Psoas muscle (tissue), 8 donors: ENCODE data around the gene GJC3. TPM values are rescaled to one million over a fixed set of nuclear protein-coding genes. Genes with fewer than 3 reads are reported as not detected.
"Not testable (repeated sequence)": the region's sequence is repeated elsewhere in the genome, so short reads cannot be mapped to it uniquely, and the experiment has no call there.

ENCODE experiments used
- ATAC-seq, 4 donors: fragments of 200-7000 bp; cut with Tn5 transposase; one replicate each; pipeline ENCODE4 v1.9.1; 2020; ENCODE audit warnings: moderate library complexity in 3 of 4, mild to moderate bottlenecking in 2 of 4
- DNase-seq, 2 donors: peaks; one replicate each; pipeline ENCODE4 v3.0.0-alpha.2; 2020
- H3K27ac ChIP-seq: fragments of 200-600 bp; one replicate; pipeline ENCODE4 v1.8.0; 2022
- H3K27me3 ChIP-seq, 3 donors: fragments of 200-600 bp in 1 of 3; one replicate each; pipeline versions ENCODE4 v1.6.1 to v1.8.0; 2013 to 2022; ENCODE audit warnings: low read length in 2 of 3, mild to moderate bottlenecking in 2 of 3, moderate library complexity in 1 of 3; ENCODE audit not compliant: insufficient read depth in 3 of 3
- H3K36me3 ChIP-seq, 2 donors: fragments of 200-600 bp in 1 of 2; one replicate each; pipeline versions ENCODE4 v1.6.1 to v1.8.0; 2013 to 2022; ENCODE audit warnings: low read depth in 1 of 2, mild to moderate bottlenecking in 1 of 2, moderate library complexity in 1 of 2; ENCODE audit not compliant: insufficient read depth in 1 of 2
- H3K4me1 ChIP-seq: fragments of 200-600 bp; one replicate; pipeline ENCODE4 v1.8.0; 2022
- H3K4me3 ChIP-seq: fragments of 200-600 bp; one replicate; pipeline ENCODE4 v1.8.0; 2022; ENCODE audit warnings: mild to moderate bottlenecking
- H3K9me3 ChIP-seq: fragments of 200-600 bp; one replicate; pipeline ENCODE4 v1.8.0; 2022
- CTCF ChIP-seq: fragments of 200-600 bp; IDR thresholded peaks from one replicate; pipeline ENCODE4 v1.8.0; 2022; ENCODE audit warnings: antibody characterized with exemption
- WGBS, 3 donors: extraction: QIAGEN DNeasy Blood & Tissue Kit; methylation state at CpG; one replicate each; pipeline versions ENCODE4 v1.1.6 to v1.1.7; 2013; 5-methylcytosine and 5-hydroxymethylcytosine counted together
- intact Hi-C, 2 donors: fragments of 100-400 bp; cut with DNase I; formaldehyde crosslinking; loops; one replicate each; pipeline versions ENCODE4 v1.11.0 to v1.14.2; 2022
- polyA plus RNA-seq, 3 donors: library from polyadenylated mRNA; stranded (reverse); fragments of 200-250 nt; gene quantifications; one replicate each; pipeline ENCODE4 v1.2.3, GENCODE V29; 2013
- total RNA-seq, 4 donors: library from RNA; stranded (reverse); fragmentation: NEBNext Ultra II Directional in 2 of 4; extraction: Animal tissue kit (Norgen Biotek cat#: 25700) in 2 of 4; gene quantifications; one replicate each; pipeline versions ENCODE4 v1.2.1 to v1.2.4, GENCODE V29; 2021 to 2023
- donor health status: healthy with polysubstance abuse.
- donor health status: DM: no; HTN: no; CAD: no; lungs with moderate emphysema.
- donor health status: Bipolar disorder and iron deficiency.
- donor health status: healthy.
- donor health status: DM: yes; HTN: yes; CAD: no.
- donor health status: DM: no; HTN: no; CAD: no.
- donor health status: DM: no; HTN: no; CAD: no.
- donor health status: DM: yes; HTN: yes; CAD: no.

The GJC3 gene
- total and polyA plus RNA-seq, 7 donors: 0.08 to 0.52 (median 0.21) TPM; not detected in 3

DNA sequence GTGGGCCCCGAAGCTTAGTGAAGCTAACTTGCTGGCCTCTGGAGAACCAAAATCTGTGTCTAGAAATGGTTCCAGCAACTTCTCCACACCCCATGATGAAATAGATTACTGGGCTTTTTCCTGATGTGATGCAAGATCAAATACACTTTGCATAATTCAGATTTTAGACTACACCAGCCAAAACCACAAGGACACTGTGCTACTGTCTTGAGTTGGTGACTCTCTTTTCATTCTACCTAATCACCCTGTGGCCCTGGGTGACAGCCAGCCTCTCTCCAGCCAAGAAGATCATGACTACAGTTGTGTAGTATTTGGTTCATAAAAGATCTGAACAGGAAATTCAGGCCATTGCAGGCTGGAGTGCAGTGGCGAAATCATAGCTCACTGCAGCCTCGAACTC lies 24.2 kb upstream of the GJC3 start:
- no peak for TF ChIP-seq CTCF
- ATAC-seq (peak in 3 of 4 donors; percentile 58 to 80 (median 72)), DNase-seq (peak; percentile 67 to 77)
- WGBS, 3 donors: 48 to 82% (median 55%) methylated on average over 3 of the region's 3 CpGs
- intact Hi-C loops: no loop called here
- H3K9me3 ChIP-seq: no peaks in the 10 kb centered on the region
- H3K4me1 ChIP-seq: no peaks in the 10 kb centered on the region
- no peak overlapping the region for H3K4me3 ChIP-seq
- H3K27me3 ChIP-seq: peaks cover 0 to 11% (median 9%) of the 10 kb centered on the region in 3 donors
- H3K27ac ChIP-seq: no peak overlapping the region
- no peaks in the 10 kb centered on the region for H3K36me3 ChIP-seq

- H3K27ac ChIP-seq, intact Hi-C loops, ATAC-seq, H3K9me3 ChIP-seq, H3K36me3 ChIP-seq, H3K4me3 ChIP-seq, DNase-seq, H3K27me3 ChIP-seq, H3K4me1 ChIP-seq: not testable (repeated sequence)
- WGBS, 3 donors: 66 to 89% (median 73%) methylated on average over 3 to 4 of the region's 4 CpGs
Observed at GRCh38 chr7:99952649-99953048, 23.2 kb upstream of the GJC3 start.

- intact Hi-C loops, H3K36me3 ChIP-seq, H3K9me3 ChIP-seq, H3K27ac ChIP-seq, H3K4me3 ChIP-seq, ATAC-seq, H3K4me1 ChIP-seq, DNase-seq: not testable (repeated sequence)
- WGBS, 3 donors: 86 to 92% (median 91%) methylated on average over 6 of the region's 6 CpGs
- peaks cover 0 to 19% (median 2%) of the 10 kb centered on the region in 3 donors for H3K27me3 ChIP-seq
Observed at GRCh38 chr7:99950819-99951218, 21.4 kb upstream of the GJC3 start.

- WGBS, 3 donors: 61 to 66% (median 62%) methylated on average over 3 of the region's 3 CpGs
- no peak for ATAC-seq
- intact Hi-C loops: no loop called here
Observed at GRCh38 chr7:99949645-99950228, 20.3 kb upstream of the GJC3 start.

DNA sequence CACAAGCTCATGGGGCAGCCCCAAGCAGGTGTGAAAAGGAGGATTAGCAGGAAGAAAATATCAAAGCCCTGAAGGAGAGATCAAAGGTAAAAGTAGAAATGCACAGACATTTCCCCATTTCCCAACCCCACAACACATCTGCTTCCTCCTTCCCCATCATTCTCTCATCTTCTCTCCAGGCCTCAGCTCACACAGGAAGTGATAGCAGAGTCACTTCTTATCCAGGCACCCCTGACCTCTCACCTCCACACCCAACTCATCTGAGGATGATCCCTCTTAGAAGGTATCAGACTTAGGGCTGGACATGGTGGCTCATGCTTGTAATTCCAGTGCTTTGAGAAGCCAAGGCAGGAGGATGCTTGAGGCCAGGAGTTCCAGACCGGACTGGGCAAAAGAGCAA lies 18.2 kb upstream of the GJC3 start:
- intact Hi-C loops: no loop called here
- WGBS, 3 donors: 75 to 93% (median 81%) methylated on average over 1 of the region's 1 CpG

More at GRCh38 chr7:99949645-99950228, 20.3 kb upstream of the GJC3 start:
- peaks cover 0 to 13% (median 2%) of the 10 kb centered on the region in 3 donors for H3K27me3 ChIP-seq
- DNase-seq: no peak
- H3K9me3 ChIP-seq: no peaks in the 10 kb centered on the region
- H3K36me3 ChIP-seq: no peaks in the 10 kb centered on the region
- H3K27ac ChIP-seq: no peak overlapping the region
- TF ChIP-seq CTCF: peak; percentile 31
- H3K4me3 ChIP-seq: no peak overlapping the region
- H3K4me1 ChIP-seq: no peaks in the 10 kb centered on the region

More for the DNA sequence above, 18.2 kb upstream of the GJC3 start:
- H3K27ac ChIP-seq: no peak overlapping the region
- no peaks in the 10 kb centered on the region for H3K9me3 ChIP-seq
- ATAC-seq: no peak
- peaks cover 3 to 14% (median 4%) of the 10 kb centered on the region in 3 donors for H3K27me3 ChIP-seq
- H3K4me1 ChIP-seq: no peaks in the 10 kb centered on the region
- TF ChIP-seq CTCF: no peak
- H3K4me3 ChIP-seq: no peak overlapping the region
- DNase-seq: no peak
- no peaks in the 10 kb centered on the region for H3K36me3 ChIP-seq
